ENCODE measurements around the gene ZBTB42. TPM values are rescaled to one million over a fixed set of nuclear protein-coding genes. Genes with fewer than 3 reads are reported as not detected.

ZBTB42 gene
- polyA plus RNA-seq, 1 donor from 2014 or later: 1.0 TPM

- H3K27me3 Mint-ChIP-seq: no peaks in the 10 kb centered on the region
- no peak overlapping the region for H3K27ac Mint-ChIP-seq
Observed at GRCh38 chr14:104774453-104775072, 26.3 kb upstream of the ZBTB42 start.

GRCh38 chr14:104775073-104775489, 25.8 kb upstream of the ZBTB42 start:
- H3K9me3 Mint-ChIP-seq: no peaks in the 10 kb centered on the region
- H3K4me1 Mint-ChIP-seq: peaks cover 0 to 1% (median 0%) of the 10 kb centered on the region in 3 donors
- H3K27ac Mint-ChIP-seq: no peak overlapping the region
- no peaks in the 10 kb centered on the region for H3K27me3 Mint-ChIP-seq
- H3K4me3 Mint-ChIP-seq: no peak overlapping the region
- H3K36me3 Mint-ChIP-seq: peaks cover 4% of the 10 kb centered on the region

More at GRCh38 chr14:104774453-104775072, 26.3 kb upstream of the ZBTB42 start:
- Mint-ChIP-seq H3K36me3 (peaks cover 4% of the 10 kb centered on the region), H3K9me3 (no peaks in the 10 kb centered on the region), H3K4me1 (peaks cover 0 to 1% (median 0%) of the 10 kb centered on the region in 3 donors), H3K4me3 (no peak overlapping the region)

GRCh38 chr14:104776481-104776880, 24.4 kb upstream of the ZBTB42 start:
- Mint-ChIP-seq H3K9me3 (no peaks in the 10 kb centered on the region), H3K27ac (peak overlapping the region in 1 of 3 donors; percentile 23), H3K4me1 (peaks cover 0 to 2% (median 0%) of the 10 kb centered on the region in 3 donors), H3K36me3 (no peaks in the 10 kb centered on the region), H3K27me3 (no peaks in the 10 kb centered on the region), H3K4me3 (no peak overlapping the region)

- H3K36me3 Mint-ChIP-seq: no peaks in the 10 kb centered on the region
- no peaks in the 10 kb centered on the region for H3K9me3 Mint-ChIP-seq
- no peaks in the 10 kb centered on the region for H3K27me3 Mint-ChIP-seq
- no peak overlapping the region for H3K4me3 Mint-ChIP-seq
- peaks cover 0 to 2% (median 0%) of the 10 kb centered on the region in 3 donors for H3K4me1 Mint-ChIP-seq
- peak overlapping the region in 1 of 3 donors; percentile 23 for H3K27ac Mint-ChIP-seq
Observed at GRCh38 chr14:104776961-104777807, 23.7 kb upstream of the ZBTB42 start.

- H3K4me1 Mint-ChIP-seq: peaks cover 0 to 2% (median 0%) of the 10 kb centered on the region in 3 donors
- H3K4me3 Mint-ChIP-seq: no peak overlapping the region
- no peaks in the 10 kb centered on the region for H3K36me3 Mint-ChIP-seq
- peak overlapping the region in 2 of 3 donors; percentile 10 to 64 for H3K27ac Mint-ChIP-seq
- no peaks in the 10 kb centered on the region for H3K27me3 Mint-ChIP-seq
- H3K9me3 Mint-ChIP-seq: no peaks in the 10 kb centered on the region
Observed at GRCh38 chr14:104777808-104778249, 23.1 kb upstream of the ZBTB42 start.

- no peaks in the 10 kb centered on the region for H3K27me3 Mint-ChIP-seq
- H3K4me1 Mint-ChIP-seq: peaks cover 0 to 2% (median 0%) of the 10 kb centered on the region in 3 donors
- H3K36me3 Mint-ChIP-seq: no peaks in the 10 kb centered on the region
- no peaks in the 10 kb centered on the region for H3K9me3 Mint-ChIP-seq
- no peak overlapping the region for H3K27ac Mint-ChIP-seq
- H3K4me3 Mint-ChIP-seq: no peak overlapping the region
Observed at GRCh38 chr14:104778694-104779331, 22.1 kb upstream of the ZBTB42 start.

GRCh38 chr14:104779776-104780512, 21.0 kb upstream of the ZBTB42 start:
- Mint-ChIP-seq H3K9me3 (no peaks in the 10 kb centered on the region), H3K36me3 (no peaks in the 10 kb centered on the region), H3K4me3 (no peak overlapping the region), H3K4me1 (peaks cover 0 to 3% (median 0%) of the 10 kb centered on the region in 3 donors), H3K27me3 (no peaks in the 10 kb centered on the region), H3K27ac (peak overlapping the region in 1 of 3 donors; percentile 43)

GRCh38 chr14:104780513-104781030, 20.3 kb upstream of the ZBTB42 start:
- Mint-ChIP-seq H3K4me3 (no peak overlapping the region), H3K27me3 (no peaks in the 10 kb centered on the region), H3K4me1 (peaks cover 0 to 3% (median 0%) of the 10 kb centered on the region in 3 donors), H3K9me3 (no peaks in the 10 kb centered on the region), H3K36me3 (no peaks in the 10 kb centered on the region), H3K27ac (no peak overlapping the region)

GRCh38 chr14:104781271-104782077, 19.4 kb upstream of the ZBTB42 start:
- Mint-ChIP-seq H3K27me3 (no peaks in the 10 kb centered on the region), H3K36me3 (no peaks in the 10 kb centered on the region), H3K27ac (no peak overlapping the region), H3K4me3 (no peak overlapping the region), H3K9me3 (no peaks in the 10 kb centered on the region), H3K4me1 (peaks cover 0 to 3% (median 0%) of the 10 kb centered on the region in 3 donors)

GRCh38 chr14:104782086-104782807, 18.7 kb upstream of the ZBTB42 start:
- no peaks in the 10 kb centered on the region for H3K36me3 Mint-ChIP-seq
- H3K9me3 Mint-ChIP-seq: no peaks in the 10 kb centered on the region
- H3K27me3 Mint-ChIP-seq: no peaks in the 10 kb centered on the region
- H3K4me1 Mint-ChIP-seq: peaks cover 0 to 3% (median 0%) of the 10 kb centered on the region in 3 donors
- no peak overlapping the region for H3K27ac Mint-ChIP-seq
- H3K4me3 Mint-ChIP-seq: no peak overlapping the region

- H3K4me3 Mint-ChIP-seq: no peak overlapping the region
- no peak overlapping the region for H3K27ac Mint-ChIP-seq
- H3K36me3 Mint-ChIP-seq: no peaks in the 10 kb centered on the region
- no peaks in the 10 kb centered on the region for H3K9me3 Mint-ChIP-seq
- peaks cover 0 to 3% (median 0%) of the 10 kb centered on the region in 3 donors for H3K4me1 Mint-ChIP-seq
- H3K27me3 Mint-ChIP-seq: no peaks in the 10 kb centered on the region
Observed at GRCh38 chr14:104782808-104783139, 18.1 kb upstream of the ZBTB42 start.

GRCh38 chr14:104783484-104784217, 17.2 kb upstream of the ZBTB42 start:
- H3K36me3 Mint-ChIP-seq: no peaks in the 10 kb centered on the region
- no peak overlapping the region for H3K27ac Mint-ChIP-seq
- H3K4me3 Mint-ChIP-seq: no peak overlapping the region
- peaks cover 0 to 3% (median 0%) of the 10 kb centered on the region in 3 donors for H3K4me1 Mint-ChIP-seq
- no peaks in the 10 kb centered on the region for H3K27me3 Mint-ChIP-seq
- no peaks in the 10 kb centered on the region for H3K9me3 Mint-ChIP-seq

GRCh38 chr14:104784218-104784568, 16.7 kb upstream of the ZBTB42 start:
- Mint-ChIP-seq H3K4me3 (no peak overlapping the region), H3K27ac (no peak overlapping the region), H3K4me1 (peaks cover 0 to 3% (median 0%) of the 10 kb centered on the region in 3 donors), H3K36me3 (no peaks in the 10 kb centered on the region), H3K9me3 (no peaks in the 10 kb centered on the region), H3K27me3 (no peaks in the 10 kb centered on the region)
